Stimulated activated naive CD4-positive, alpha-beta T cell (primary cell): ENCODE data around the gene SDF4.

Source experiments
- DNase-seq, 6 experiments: peaks; one replicate each; lab custom pipeline; 2025; lab: John Stamatoyannopoulos, UW

The SDF4 gene

GRCh38 chr1:1231400-1232207, at the start of gene SDF4:
Gene SDF4, minus strand, starts transcription at chr1:1232001. Its CDS starts 3,229 bp downstream, at chr1:1228772.
- peak; percentile 93 to 96 (median 94) for DNase-seq

- DNase-seq, result no peak
Measured at GRCh38 chr1:1280782-1281481, 49.1 kb upstream of the SDF4 start.

- DNase-seq, result no peak
Measured at GRCh38 chr1:1279028-1279427, 47.2 kb upstream of the SDF4 start.

GRCh38 chr1:1278620-1279019, 46.8 kb upstream of the SDF4 start:
- DNase-seq, result no peak

- DNase-seq, result no peak
Measured at GRCh38 chr1:1275836-1276235, 44.0 kb upstream of the SDF4 start.

- DNase-seq, result no peak
Measured at GRCh38 chr1:1274931-1275431, 43.2 kb upstream of the SDF4 start.

GRCh38 chr1:1274299-1274930, 42.6 kb upstream of the SDF4 start:
- DNase-seq, result no peak

- peak; percentile 79 to 92 (median 90) for DNase-seq
Measured at GRCh38 chr1:1273512-1274298, 41.9 kb upstream of the SDF4 start, which contains the start of gene UBE2J2. Gene UBE2J2, minus strand, starts transcription at chr1:1273854. Its CDS starts 5,862 bp downstream, at chr1:1267992.

- no peak for DNase-seq
Measured at GRCh38 chr1:1273209-1273511, 41.4 kb upstream of the SDF4 start.

- DNase-seq, result no peak
Measured at GRCh38 chr1:1272341-1273208, 40.8 kb upstream of the SDF4 start.

- no peak for DNase-seq
Measured at GRCh38 chr1:1270813-1271212, 39.0 kb upstream of the SDF4 start.

GRCh38 chr1:1268284-1268682, 36.5 kb upstream of the SDF4 start:
- no peak for DNase-seq

- no peak for DNase-seq
Measured at GRCh38 chr1:1267488-1268283, 35.9 kb upstream of the SDF4 start.

- DNase-seq, result no peak
Measured at GRCh38 chr1:1264868-1265272, 33.1 kb upstream of the SDF4 start.

GRCh38 chr1:1264026-1264425, 32.2 kb upstream of the SDF4 start:
- DNase-seq, result no peak

- DNase-seq, result no peak
Measured at GRCh38 chr1:1262758-1263157, 31.0 kb upstream of the SDF4 start.

GRCh38 chr1:1262071-1262470, 30.3 kb upstream of the SDF4 start:
- no peak for DNase-seq

- no peak for DNase-seq
Measured at GRCh38 chr1:1260843-1261560, 29.2 kb upstream of the SDF4 start.

GRCh38 chr1:1259951-1260600, 28.3 kb upstream of the SDF4 start:
- DNase-seq, result no peak
